HG03045 (cell line): ENCODE data around the gene ADRB1.

Source experiments
- ATAC-seq: cut with Tn5 transposase; IDR thresholded peaks from one replicate; pipeline ENCODE4 v1.9.1; 2021; ENCODE audit warnings: mild to moderate bottlenecking, moderate library complexity; ENCODE audit not compliant: unreplicated experiment

Gene ADRB1

DNA sequence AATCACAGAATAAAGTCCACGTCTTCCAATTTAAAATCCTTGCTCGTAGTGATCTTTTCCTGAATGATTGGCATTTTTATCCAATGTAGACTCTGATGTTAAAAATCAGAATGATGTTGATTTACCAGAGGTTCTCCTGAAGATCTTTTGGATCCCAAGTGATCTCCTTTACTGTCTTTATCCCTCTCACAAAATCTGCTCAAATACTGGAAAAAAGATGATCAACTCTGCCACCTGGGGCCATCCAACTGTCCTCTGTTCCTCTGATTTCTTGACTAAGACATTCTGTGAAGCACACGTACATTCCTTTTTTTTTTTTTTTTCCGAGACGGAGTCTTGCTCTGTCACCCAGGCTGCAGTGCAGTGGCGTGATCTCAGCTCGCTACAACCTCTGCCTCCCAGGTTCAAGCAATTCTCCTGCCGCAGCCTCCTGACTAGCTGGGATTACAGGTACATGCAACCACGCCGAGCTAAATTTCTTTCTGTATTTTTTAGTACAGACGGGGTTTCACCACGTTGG lies 18.0 kb upstream of the ADRB1 start:
- ATAC-seq = no peak

GRCh38 chr10:114026189-114027040 lies 17.3 kb upstream of the ADRB1 start:
- no peak for ATAC-seq

DNA sequence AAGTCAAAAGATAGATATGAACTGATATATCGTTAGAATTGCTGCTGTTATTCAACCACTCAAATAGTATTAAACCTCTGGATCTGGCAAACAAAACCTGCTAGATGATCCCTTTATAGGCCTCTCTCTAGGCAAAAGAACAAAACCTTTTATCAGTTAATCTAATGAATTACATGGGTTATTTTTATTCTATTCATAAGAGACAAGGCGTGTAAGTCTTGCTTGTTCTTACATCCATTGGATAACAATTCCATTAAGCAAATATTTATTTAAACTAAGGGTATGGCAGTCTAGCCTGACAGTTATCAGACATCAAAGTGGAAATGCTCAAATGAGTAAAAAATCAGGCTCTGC lies 16.6 kb upstream of the ADRB1 start:
- no peak for ATAC-seq

DNA sequence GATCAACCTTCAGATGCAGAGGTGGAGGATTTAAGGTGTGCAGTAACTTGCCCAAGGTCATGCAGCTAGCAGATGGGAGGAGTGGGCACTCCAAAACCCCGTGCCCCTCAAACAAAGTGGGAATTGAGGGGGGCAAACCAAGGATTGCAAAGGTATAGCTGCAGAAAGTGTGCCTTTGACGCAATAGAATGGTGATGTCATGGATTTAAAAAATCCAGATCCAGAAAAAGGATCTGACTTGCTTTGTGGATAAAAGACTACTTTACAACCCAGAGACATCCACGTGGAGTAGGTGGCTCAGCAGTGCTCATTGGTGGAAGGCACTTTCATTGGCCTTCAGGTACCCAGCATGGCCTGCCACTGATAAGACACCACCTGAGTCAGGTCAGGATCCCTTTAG lies 15.7 kb upstream of the ADRB1 start:
- no peak for ATAC-seq

- ATAC-seq = no peak
These were observed 15.2 kb upstream of the ADRB1 start for GRCh38 chr10:114028425-114028824.

- ATAC-seq = no peak
These were observed 14.0 kb upstream of the ADRB1 start for GRCh38 chr10:114029655-114030054.

- ATAC-seq = no peak
These were observed 13.5 kb upstream of the ADRB1 start for GRCh38 chr10:114030140-114030539.

- ATAC-seq = no peak
These were observed 12.3 kb upstream of the ADRB1 start for GRCh38 chr10:114031073-114031972.

- ATAC-seq = no peak
These were observed 10.1 kb upstream of the ADRB1 start for GRCh38 chr10:114033566-114033965.

DNA sequence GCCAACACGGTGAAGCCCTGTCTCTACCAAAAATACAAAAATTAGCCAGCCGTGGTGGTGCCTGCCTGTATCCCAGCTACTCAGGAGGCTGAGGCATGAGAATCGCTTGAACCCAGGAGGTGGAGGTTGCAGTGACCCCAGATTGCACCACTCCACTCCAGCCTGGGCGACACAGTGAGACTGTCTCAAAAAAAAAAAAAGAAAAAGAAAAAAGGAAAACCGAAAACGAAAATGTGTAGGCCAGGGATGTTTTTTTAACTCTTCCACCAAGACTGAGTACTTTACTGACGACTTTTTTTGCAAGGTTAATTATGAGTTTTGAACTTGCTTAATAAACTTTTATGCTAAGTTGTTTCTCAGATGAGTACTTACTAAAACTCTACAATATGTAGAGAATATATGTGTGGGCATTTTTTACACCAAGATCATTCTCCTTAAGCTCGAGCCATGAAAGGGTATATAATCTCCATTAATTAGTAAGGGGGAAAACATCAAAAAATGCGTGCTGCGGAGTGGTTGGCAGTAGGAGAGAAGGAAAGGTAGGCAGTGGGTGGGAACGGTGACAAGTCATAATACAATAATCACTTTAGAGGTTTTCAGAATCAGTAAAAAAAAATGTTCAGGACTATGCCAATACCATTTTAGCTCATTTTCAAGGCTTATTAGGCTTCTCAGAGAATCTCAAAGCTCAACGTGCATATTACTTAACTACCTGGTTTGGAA lies 8.6 kb upstream of the ADRB1 start:
- no peak for ATAC-seq

GRCh38 chr10:114035791-114036190 lies 7.9 kb upstream of the ADRB1 start:
- ATAC-seq = no peak

GRCh38 chr10:114038819-114039218 lies 4.8 kb upstream of the ADRB1 start:
- no peak for ATAC-seq

- ATAC-seq = no peak
These were observed 2.5 kb upstream of the ADRB1 start for GRCh38 chr10:114041166-114041565.

- peak; percentile 46 for ATAC-seq
These were observed 653 bp upstream of the ADRB1 start for GRCh38 chr10:114042895-114043531.

- no peak for ATAC-seq
These were observed 825 bp downstream of the ADRB1 start for GRCh38 chr10:114044247-114045135.

DNA sequence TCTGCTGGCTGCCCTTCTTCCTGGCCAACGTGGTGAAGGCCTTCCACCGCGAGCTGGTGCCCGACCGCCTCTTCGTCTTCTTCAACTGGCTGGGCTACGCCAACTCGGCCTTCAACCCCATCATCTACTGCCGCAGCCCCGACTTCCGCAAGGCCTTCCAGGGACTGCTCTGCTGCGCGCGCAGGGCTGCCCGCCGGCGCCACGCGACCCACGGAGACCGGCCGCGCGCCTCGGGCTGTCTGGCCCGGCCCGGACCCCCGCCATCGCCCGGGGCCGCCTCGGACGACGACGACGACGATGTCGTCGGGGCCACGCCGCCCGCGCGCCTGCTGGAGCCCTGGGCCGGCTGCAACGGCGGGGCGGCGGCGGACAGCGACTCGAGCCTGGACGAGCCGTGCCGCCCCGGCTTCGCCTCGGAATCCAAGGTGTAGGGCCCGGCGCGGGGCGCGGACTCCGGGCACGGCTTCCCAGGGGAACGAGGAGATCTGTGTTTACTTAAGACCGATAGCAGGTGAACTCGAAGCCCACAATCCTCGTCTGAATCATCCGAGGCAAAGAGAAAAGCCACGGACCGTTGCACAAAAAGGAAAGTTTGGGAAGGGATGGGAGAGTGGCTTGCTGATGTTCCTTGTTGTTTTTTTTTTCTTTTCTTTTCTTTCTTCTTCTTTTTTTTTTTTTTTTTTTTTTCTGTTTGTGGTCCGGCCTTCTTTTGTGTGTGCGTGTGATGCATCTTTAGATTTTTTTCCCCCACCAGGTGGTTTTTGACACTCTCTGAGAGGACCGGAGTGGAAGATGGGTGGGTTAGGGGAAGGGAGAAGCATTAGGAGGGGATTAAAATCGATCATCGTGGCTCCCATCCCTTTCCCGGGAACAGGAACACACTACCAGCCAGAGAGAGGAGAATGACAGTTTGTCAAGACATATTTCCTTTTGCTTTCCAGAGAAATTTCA lies 1.7 kb downstream of the ADRB1 start:
- no peak for ATAC-seq

DNA sequence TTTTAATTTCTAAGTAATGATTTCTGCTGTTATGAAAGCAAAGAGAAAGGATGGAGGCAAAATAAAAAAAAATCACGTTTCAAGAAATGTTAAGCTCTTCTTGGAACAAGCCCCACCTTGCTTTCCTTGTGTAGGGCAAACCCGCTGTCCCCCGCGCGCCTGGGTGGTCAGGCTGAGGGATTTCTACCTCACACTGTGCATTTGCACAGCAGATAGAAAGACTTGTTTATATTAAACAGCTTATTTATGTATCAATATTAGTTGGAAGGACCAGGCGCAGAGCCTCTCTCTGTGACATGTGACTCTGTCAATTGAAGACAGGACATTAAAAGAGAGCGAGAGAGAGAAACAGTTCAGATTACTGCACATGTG lies 2.4 kb downstream of the ADRB1 start:
- no peak for ATAC-seq

DNA sequence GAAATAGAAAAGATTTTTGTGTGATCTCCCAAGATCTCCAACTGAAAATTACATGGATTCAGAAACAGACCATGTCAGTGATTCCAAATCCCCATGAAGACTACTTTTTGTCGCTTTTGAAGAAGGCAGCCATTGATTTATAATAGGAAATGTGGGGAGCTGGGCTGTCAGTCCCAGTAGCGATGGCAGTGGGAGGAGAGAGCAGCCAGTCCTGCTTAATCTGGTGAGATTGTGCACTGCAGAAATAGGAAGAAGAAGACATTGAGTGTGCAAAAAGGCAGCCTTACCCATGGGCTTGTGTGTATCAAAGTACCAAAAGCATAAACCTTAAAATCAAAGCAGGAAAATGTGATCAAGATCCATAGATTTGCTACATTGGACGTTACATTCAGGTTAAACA lies 4.8 kb downstream of the ADRB1 start:
- ATAC-seq = no peak

DNA sequence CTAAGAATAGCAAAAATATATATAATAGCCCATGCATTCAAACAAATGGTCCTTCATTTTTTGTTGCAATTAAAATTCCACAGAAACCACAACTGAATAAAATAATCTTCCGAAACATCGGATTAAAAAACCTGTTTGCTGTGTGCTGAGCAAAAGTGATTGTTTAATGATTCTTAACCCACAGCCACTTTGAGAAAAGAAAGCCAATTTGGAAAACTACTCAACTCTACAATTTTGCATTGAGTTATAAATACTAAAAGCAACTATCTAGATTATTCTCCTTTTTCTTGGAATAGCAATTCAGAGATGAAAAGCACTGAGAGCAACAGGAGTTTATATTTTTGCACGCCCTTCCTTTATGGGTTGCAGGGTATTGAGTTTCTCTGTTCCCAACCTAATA lies 8.0 kb downstream of the ADRB1 start:
- no peak for ATAC-seq
